Measurements from ENCODE around the gene RBKS. TPM values are rescaled to one million over a fixed set of nuclear protein-coding genes. Genes with fewer than 3 reads are reported as not detected.

RBKS gene
- polyA plus RNA-seq, 1 donor (not counting 4 experiments of a cell fraction or from before 2014, with no cell fraction given): 1.9 TPM

GRCh38 chr2:27843992-27844391 lies 46.2 kb downstream of the RBKS start:
- Histone ChIP-seq H2AFZ (ENCODE audit: control insufficient read depth, low read length) (no peak overlapping the region), H4K20me1 (ENCODE audit: control insufficient read depth, extremely low read depth, insufficient read depth, low read length) (no peaks in the 10 kb centered on the region), H3K4me2 (ENCODE audit: control insufficient read depth, extremely low read depth, insufficient read depth, low read depth, low read length) (no peak overlapping the region), H3K9me1 (ENCODE audit: control insufficient read depth, extremely low read depth, insufficient read depth, low read length) (no peaks in the 10 kb centered on the region), H3K79me2 (ENCODE audit: control insufficient read depth, insufficient read depth, low read length) (no peaks in the 10 kb centered on the region), H3K9ac (ENCODE audit: control insufficient read depth, extremely low read depth, insufficient read depth, low read length) (no peak overlapping the region), H3K9me3 (ENCODE audit: control insufficient read depth, low read depth, low read length) (no peaks in the 10 kb centered on the region), H3K36me3 (ENCODE audit: control insufficient read depth in 2 of 2, extremely low read depth in 1 of 2, insufficient read depth in 2 of 2, low read length in 2 of 2) (no peaks in the 10 kb centered on the region), H3K4me1 (ENCODE audit: control insufficient read depth, extremely low read depth, insufficient read depth, low read length) (peaks cover 15% of the 10 kb centered on the region), H3K27me3 (ENCODE audit: control insufficient read depth, extremely low read depth, insufficient read depth, low read length) (no peaks in the 10 kb centered on the region), H3K4me3 (ENCODE audit: control insufficient read depth in 2 of 3, extremely low read depth in 1 of 3, insufficient read depth in 2 of 3, low read depth in 1 of 3, low read length in 3 of 3) (no peak overlapping the region), H3K27ac (ENCODE audit: control insufficient read depth, insufficient read depth, low read length) (no peak overlapping the region)
- FAIRE-seq (no peak), DNase-seq (ENCODE audit: low read depth, low spot score) (peak; percentile 71)
- TF ChIP-seq EZH2 (IDR thresholded peaks at IDR 0.05; ENCODE audit: low read length): no peak
- TF ChIP-seq CTCF (optimal IDR thresholded peaks at IDR 0.05 in 1 of 3, IDR thresholded peaks at IDR 0.05 in 1 of 3, conservative IDR thresholded peaks at IDR 0.05 in 1 of 3; ENCODE audit: extremely low read depth in 1 of 3, insufficient read depth in 2 of 3, low read length in 3 of 3): no peak
- dilution Hi-C loops (cut with MboI; ENCODE audit: extremely low pct_ligation_motif_present, low sequenced_read_pairs): no loop called here

GRCh38 chr2:27842894-27843293 lies 47.3 kb downstream of the RBKS start:
- no peak for TF ChIP-seq EZH2 (IDR thresholded peaks at IDR 0.05; ENCODE audit: low read length)
- no peak for TF ChIP-seq CTCF (optimal IDR thresholded peaks at IDR 0.05 in 1 of 3, IDR thresholded peaks at IDR 0.05 in 1 of 3, conservative IDR thresholded peaks at IDR 0.05 in 1 of 3; ENCODE audit: extremely low read depth in 1 of 3, insufficient read depth in 2 of 3, low read length in 3 of 3)
- H3K4me3 ChIP-seq (ENCODE audit: control insufficient read depth in 2 of 3, extremely low read depth in 1 of 3, insufficient read depth in 2 of 3, low read depth in 1 of 3, low read length in 3 of 3): no peak overlapping the region

More at GRCh38 chr2:27842894-27843293, 47.3 kb downstream of the RBKS start:
- Histone ChIP-seq H3K9ac (ENCODE audit: control insufficient read depth, extremely low read depth, insufficient read depth, low read length) (no peak overlapping the region), H3K79me2 (ENCODE audit: control insufficient read depth, insufficient read depth, low read length) (no peaks in the 10 kb centered on the region), H3K27me3 (ENCODE audit: control insufficient read depth, extremely low read depth, insufficient read depth, low read length) (no peaks in the 10 kb centered on the region), H3K36me3 (ENCODE audit: control insufficient read depth in 2 of 2, extremely low read depth in 1 of 2, insufficient read depth in 2 of 2, low read length in 2 of 2) (no peaks in the 10 kb centered on the region), H3K9me1 (ENCODE audit: control insufficient read depth, extremely low read depth, insufficient read depth, low read length) (no peaks in the 10 kb centered on the region), H2AFZ (ENCODE audit: control insufficient read depth, low read length) (no peak overlapping the region), H3K4me2 (ENCODE audit: control insufficient read depth, extremely low read depth, insufficient read depth, low read depth, low read length) (no peak overlapping the region), H3K4me1 (ENCODE audit: control insufficient read depth, extremely low read depth, insufficient read depth, low read length) (peaks cover 15% of the 10 kb centered on the region), H3K9me3 (ENCODE audit: control insufficient read depth, low read depth, low read length) (no peaks in the 10 kb centered on the region), H3K27ac (ENCODE audit: control insufficient read depth, insufficient read depth, low read length) (no peak overlapping the region), H4K20me1 (ENCODE audit: control insufficient read depth, extremely low read depth, insufficient read depth, low read length) (no peaks in the 10 kb centered on the region)
- FAIRE-seq: no peak
- dilution Hi-C loops (cut with MboI; ENCODE audit: extremely low pct_ligation_motif_present, low sequenced_read_pairs): no loop called here
- DNase-seq (ENCODE audit: low read depth, low spot score): no peak

Data from keratinocyte (primary cell).